Fibroblast of lung (primary cell): ENCODE data around the gene MPND.

Source experiments
- EZH2 ChIP-seq: IDR thresholded peaks from 2 replicates; pipeline ENCODE4 v1.5.1; 2012; ENCODE audit warnings: low read length, control low read depth, mild to moderate bottlenecking; ENCODE audit errors: missing control alignments
- TF ChIP-seq, protein P1 (sequence below), 2 donors: IDR thresholded peaks in 1 of 2; conservative IDR thresholded peaks in 1 of 2; 1 replicate in 1 of 2; 2 replicates in 1 of 2; pipeline ENCODE4 v1.5.1; 2011 to 2012; ENCODE audit warnings: low read length in 2 of 2, control low read depth in 1 of 2, inconsistent platforms in 1 of 2, low read depth in 1 of 2, mild to moderate bottlenecking in 1 of 2

DNA sequence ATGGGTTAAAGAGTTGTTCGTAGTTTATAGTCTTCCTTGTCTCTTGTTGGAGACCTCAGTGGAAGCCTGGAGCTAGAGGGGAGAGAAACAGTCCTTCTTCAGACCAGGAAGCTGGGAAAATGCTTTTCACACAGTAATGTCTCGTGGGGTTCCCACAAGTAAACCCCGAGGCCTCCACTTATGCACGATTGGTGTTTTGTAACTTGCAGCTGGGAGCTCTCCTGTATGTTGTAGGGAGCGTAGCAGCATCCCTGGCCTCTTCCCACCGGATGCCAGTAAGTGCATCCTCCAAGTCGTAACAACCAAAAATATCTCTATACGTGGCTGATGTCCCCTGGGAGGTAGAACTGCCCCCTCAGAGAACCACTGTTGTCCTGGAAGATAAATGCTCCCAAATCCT is 62.6 kb downstream of the MPND start:
- TF ChIP-seq, protein P1, sequence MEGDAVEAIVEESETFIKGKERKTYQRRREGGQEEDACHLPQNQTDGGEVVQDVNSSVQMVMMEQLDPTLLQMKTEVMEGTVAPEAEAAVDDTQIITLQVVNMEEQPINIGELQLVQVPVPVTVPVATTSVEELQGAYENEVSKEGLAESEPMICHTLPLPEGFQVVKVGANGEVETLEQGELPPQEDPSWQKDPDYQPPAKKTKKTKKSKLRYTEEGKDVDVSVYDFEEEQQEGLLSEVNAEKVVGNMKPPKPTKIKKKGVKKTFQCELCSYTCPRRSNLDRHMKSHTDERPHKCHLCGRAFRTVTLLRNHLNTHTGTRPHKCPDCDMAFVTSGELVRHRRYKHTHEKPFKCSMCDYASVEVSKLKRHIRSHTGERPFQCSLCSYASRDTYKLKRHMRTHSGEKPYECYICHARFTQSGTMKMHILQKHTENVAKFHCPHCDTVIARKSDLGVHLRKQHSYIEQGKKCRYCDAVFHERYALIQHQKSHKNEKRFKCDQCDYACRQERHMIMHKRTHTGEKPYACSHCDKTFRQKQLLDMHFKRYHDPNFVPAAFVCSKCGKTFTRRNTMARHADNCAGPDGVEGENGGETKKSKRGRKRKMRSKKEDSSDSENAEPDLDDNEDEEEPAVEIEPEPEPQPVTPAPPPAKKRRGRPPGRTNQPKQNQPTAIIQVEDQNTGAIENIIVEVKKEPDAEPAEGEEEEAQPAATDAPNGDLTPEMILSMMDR (conservative IDR thresholded peaks at IDR 0.05 in 1 of 2, IDR thresholded peaks at IDR 0.05 in 1 of 2; ENCODE audit: low read depth in 1 of 2, low read length in 2 of 2), result no peak
- no peak for TF ChIP-seq EZH2
